C4-2B (cell line): Measurements from ENCODE around the gene IGLL5.

Source experiments
- ZFX ChIP-seq: fragments of 450-650 bp; IDR thresholded peaks from 2 replicates; pipeline ENCODE4 v1.6.1; 2017
- TF ChIP-seq, protein P1 (sequence below): fragments of 450-650 bp; conservative IDR thresholded peaks from 2 replicates; pipeline ENCODE4 v1.5.1; 2017; ENCODE audit warnings: mild to moderate bottlenecking

DNA sequence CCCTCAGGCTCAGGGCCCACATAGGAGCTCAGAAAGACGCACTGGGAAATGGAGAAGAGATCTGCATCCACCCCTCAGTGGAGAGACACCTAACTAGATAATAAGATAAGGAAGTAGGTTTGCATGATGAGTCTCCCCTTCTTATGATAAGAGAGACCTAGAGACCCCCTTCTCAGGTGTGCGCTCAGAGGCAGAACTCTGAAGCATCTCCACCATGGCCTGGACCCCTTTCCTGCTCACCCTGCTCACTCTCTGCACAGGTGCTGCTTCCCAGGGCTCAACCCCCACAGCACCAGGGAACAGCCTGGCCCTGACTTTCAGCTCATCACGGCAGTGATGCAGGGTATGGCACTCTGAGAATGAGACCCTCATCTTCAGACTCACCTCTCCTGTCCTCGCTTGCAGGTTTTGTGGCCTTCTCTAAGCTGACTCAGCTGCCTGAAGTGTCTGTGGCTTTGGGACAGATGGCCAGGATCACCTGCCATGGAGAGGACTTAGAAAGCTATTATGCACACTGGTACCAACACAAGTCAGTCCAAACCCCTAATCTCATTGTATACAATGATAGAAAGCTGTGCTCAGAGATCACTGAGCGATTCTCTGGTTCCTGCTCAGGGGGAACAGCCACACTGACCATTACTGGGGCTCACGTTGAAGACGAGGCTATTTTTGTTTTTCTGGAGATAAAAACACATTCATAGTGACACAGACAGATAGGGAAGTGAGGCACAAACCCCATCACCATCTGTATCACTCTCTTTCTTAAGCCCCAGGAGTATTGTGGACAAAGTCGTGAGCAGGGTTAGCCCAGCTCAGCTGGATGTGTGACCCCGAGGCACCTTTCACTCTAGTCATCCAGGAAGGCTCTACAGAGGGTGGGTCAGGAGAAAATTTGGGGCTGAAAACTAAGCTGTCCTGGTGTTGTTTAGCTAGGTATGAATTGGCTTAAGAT is 29.7 kb upstream of the IGLL5 start:
- TF ChIP-seq, protein P1, sequence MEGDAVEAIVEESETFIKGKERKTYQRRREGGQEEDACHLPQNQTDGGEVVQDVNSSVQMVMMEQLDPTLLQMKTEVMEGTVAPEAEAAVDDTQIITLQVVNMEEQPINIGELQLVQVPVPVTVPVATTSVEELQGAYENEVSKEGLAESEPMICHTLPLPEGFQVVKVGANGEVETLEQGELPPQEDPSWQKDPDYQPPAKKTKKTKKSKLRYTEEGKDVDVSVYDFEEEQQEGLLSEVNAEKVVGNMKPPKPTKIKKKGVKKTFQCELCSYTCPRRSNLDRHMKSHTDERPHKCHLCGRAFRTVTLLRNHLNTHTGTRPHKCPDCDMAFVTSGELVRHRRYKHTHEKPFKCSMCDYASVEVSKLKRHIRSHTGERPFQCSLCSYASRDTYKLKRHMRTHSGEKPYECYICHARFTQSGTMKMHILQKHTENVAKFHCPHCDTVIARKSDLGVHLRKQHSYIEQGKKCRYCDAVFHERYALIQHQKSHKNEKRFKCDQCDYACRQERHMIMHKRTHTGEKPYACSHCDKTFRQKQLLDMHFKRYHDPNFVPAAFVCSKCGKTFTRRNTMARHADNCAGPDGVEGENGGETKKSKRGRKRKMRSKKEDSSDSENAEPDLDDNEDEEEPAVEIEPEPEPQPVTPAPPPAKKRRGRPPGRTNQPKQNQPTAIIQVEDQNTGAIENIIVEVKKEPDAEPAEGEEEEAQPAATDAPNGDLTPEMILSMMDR: no peak
- no peak for TF ChIP-seq ZFX
